Measurements from ENCODE around the gene BEND2.

DNA sequence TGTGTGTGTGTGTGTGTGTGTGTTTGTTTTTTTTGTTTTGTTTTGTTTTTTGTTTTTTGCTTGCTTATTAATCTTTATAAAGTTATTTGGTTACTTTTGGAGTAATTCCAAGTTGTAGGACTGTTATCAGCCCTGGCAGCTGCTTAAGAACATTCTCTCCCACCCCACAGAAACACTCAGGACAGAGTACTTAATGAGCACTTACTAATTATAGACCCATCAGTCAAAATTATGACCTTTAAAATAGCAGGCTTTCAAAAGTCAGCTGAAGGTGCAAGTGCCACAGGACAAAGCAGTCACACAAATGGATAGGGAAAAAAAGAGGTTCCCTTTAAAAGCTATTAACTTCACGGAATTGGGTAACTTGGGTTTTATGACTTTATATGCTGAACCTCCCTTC, 69.0 kb downstream of the BEND2 start:
- TF ChIP-seq, protein P1, sequence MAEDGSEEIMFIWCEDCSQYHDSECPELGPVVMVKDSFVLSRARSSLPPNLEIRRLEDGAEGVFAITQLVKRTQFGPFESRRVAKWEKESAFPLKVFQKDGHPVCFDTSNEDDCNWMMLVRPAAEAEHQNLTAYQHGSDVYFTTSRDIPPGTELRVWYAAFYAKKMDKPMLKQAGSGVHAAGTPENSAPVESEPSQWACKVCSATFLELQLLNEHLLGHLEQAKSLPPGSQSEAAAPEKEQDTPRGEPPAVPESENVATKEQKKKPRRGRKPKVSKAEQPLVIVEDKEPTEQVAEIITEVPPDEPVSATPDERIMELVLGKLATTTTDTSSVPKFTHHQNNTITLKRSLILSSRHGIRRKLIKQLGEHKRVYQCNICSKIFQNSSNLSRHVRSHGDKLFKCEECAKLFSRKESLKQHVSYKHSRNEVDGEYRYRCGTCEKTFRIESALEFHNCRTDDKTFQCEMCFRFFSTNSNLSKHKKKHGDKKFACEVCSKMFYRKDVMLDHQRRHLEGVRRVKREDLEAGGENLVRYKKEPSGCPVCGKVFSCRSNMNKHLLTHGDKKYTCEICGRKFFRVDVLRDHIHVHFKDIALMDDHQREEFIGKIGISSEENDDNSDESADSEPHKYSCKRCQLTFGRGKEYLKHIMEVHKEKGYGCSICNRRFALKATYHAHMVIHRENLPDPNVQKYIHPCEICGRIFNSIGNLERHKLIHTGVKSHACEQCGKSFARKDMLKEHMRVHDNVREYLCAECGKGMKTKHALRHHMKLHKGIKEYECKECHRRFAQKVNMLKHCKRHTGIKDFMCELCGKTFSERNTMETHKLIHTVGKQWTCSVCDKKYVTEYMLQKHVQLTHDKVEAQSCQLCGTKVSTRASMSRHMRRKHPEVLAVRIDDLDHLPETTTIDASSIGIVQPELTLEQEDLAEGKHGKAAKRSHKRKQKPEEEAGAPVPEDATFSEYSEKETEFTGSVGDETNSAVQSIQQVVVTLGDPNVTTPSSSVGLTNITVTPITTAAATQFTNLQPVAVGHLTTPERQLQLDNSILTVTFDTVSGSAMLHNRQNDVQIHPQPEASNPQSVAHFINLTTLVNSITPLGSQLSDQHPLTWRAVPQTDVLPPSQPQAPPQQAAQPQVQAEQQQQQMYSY (CRISPR knock-in tag; IDR thresholded peaks at IDR 0.05) = no peak
- TF ChIP-seq CREB1 (CRISPR knock-in tag; IDR thresholded peaks at IDR 0.05) (no peak), ETV6 (CRISPR knock-in tag; IDR thresholded peaks at IDR 0.05) (no peak)
- TF ChIP-seq, protein P2, sequence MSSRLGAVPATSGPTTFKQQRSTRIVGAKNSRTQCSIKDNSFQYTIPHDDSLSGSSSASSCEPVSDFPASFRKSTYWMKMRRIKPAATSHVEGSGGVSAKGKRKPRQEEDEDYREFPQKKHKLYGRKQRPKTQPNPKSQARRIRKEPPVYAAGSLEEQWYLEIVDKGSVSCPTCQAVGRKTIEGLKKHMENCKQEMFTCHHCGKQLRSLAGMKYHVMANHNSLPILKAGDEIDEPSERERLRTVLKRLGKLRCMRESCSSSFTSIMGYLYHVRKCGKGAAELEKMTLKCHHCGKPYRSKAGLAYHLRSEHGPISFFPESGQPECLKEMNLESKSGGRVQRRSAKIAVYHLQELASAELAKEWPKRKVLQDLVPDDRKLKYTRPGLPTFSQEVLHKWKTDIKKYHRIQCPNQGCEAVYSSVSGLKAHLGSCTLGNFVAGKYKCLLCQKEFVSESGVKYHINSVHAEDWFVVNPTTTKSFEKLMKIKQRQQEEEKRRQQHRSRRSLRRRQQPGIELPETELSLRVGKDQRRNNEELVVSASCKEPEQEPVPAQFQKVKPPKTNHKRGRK (CRISPR knock-in tag; IDR thresholded peaks at IDR 0.05; ENCODE audit: borderline replicate concordance) = no peak

Measured in WTC11 (cell line).